CD4-positive, alpha-beta T cell (primary cell): ENCODE data around the gene PNKD. TPM values are rescaled to one million over a fixed set of nuclear protein-coding genes. Genes with fewer than 3 reads are reported as not detected.

Experiments
- ATAC-seq: fragments of 200-7000 bp; cut with Tn5 transposase; one replicate; pipeline ENCODE4 v1.10.0; 2022; ENCODE audit warnings: mild to moderate bottlenecking; ENCODE audit not compliant: poor library complexity
- CTCF ChIA-PET: fragments of 350-600 bp; sonication (Branson Sonifier 250); formaldehyde crosslinking; loops from one replicate; lab custom pipeline; 2021; ENCODE audit warnings: antibody characterized with exemption, inconsistent platforms; lab: Charles Lee
- POLR2A ChIA-PET: fragments of 350-600 bp; sonication (Branson Sonifier 250); formaldehyde crosslinking; loops from one replicate; lab custom pipeline; 2021; ENCODE audit warnings: antibody characterized with exemption, inconsistent platforms; lab: Charles Lee
- DNase-seq, 14 experiments: peaks; one replicate each; pipeline ENCODE4 v3.0.0-alpha.2; 2013 to 2020; ENCODE audit warnings: mixed read lengths in 2 of 14
- H3K27ac ChIP-seq, 2 donors: one replicate each; pipeline versions ENCODE4 v1.5.1 to v1.7.0; 2013; ENCODE audit warnings: low read length in 2 of 2, low read depth in 1 of 2, mild to moderate bottlenecking in 1 of 2
- H3K27me3 ChIP-seq, 2 experiments: 1 replicate in 1 of 2; 2 replicates in 1 of 2; pipeline versions ENCODE4 v1.6.1 to v1.7.0; 2013; ENCODE audit warnings: low read length in 2 of 2, control low read depth in 1 of 2, mild to moderate bottlenecking in 1 of 2, moderate library complexity in 1 of 2; ENCODE audit not compliant: insufficient read depth in 2 of 2, control insufficient read depth in 1 of 2
- H3K36me3 ChIP-seq: one replicate; pipeline ENCODE4 v1.6.1; 2013; ENCODE audit warnings: low read length, control low read depth; ENCODE audit not compliant: insufficient read depth
- H3K4me1 ChIP-seq: one replicate; pipeline ENCODE4 v1.6.1; 2013; ENCODE audit warnings: low read length, control low read depth; ENCODE audit not compliant: insufficient read depth
- H3K4me3 ChIP-seq: one replicate; pipeline ENCODE4 v1.5.1; 2013; ENCODE audit warnings: mild to moderate bottlenecking, low read length, moderate library complexity
- H3K9me3 ChIP-seq, 2 experiments: 1 replicate in 1 of 2; 2 replicates in 1 of 2; pipeline versions ENCODE4 v1.6.1 to v1.7.0; 2013; ENCODE audit warnings: low read length in 2 of 2, mild to moderate bottlenecking in 2 of 2, control low read depth in 1 of 2, moderate library complexity in 1 of 2; ENCODE audit not compliant: control insufficient read depth in 1 of 2, insufficient read depth in 1 of 2
- H3K27ac Mint-ChIP-seq: one replicate; pipeline ENCODE4 v1.8.0; 2020; ENCODE audit warnings: mixed read lengths
- H3K27me3 Mint-ChIP-seq: one replicate; pipeline ENCODE4 v1.8.0; 2021; ENCODE audit warnings: mixed read lengths
- H3K36me3 Mint-ChIP-seq: one replicate; pipeline ENCODE4 v1.8.0; 2021; ENCODE audit warnings: low read depth, mixed read lengths
- H3K4me1 Mint-ChIP-seq: one replicate; pipeline ENCODE4 v1.8.0; 2021; ENCODE audit warnings: low read depth, mixed read lengths
- H3K4me3 Mint-ChIP-seq: one replicate; pipeline ENCODE4 v1.8.0; 2020; ENCODE audit warnings: mild to moderate bottlenecking, mixed read lengths
- H3K9me3 Mint-ChIP-seq: one replicate; pipeline ENCODE4 v1.8.0; 2020; ENCODE audit warnings: mixed read lengths
- CTCF ChIP-seq: fragments of 200-600 bp; IDR thresholded peaks from one replicate; pipeline ENCODE4 v1.8.0; 2022; ENCODE audit warnings: antibody characterized with exemption, mild to moderate bottlenecking
- intact Hi-C, 2 experiments: fragments of 100-400 bp; cut with DNase I in 1 of 2; cut with micrococcal nuclease in 1 of 2; formaldehyde crosslinking; loops; one replicate each; pipeline versions ENCODE4 v1.15.1 to v1.9.0; 2023 to 2025; cut with DNase I, micrococcal nuclease
- total RNA-seq, 174 experiments: library from RNA in 2 of 174; stranded (reverse) in 2 of 174; gene quantifications; one replicate each; pipeline ENCODE4 v1.2.3 and lab custom pipeline; 2021 to 2026

PNKD gene
- total RNA-seq, 2 experiments from 2014 or later, result 9.2 to 10.6 TPM

- Histone ChIP-seq H3K4me3 (no peak overlapping the region), H3K36me3 (peaks cover 82% of the 10 kb centered on the region), H3K27ac (peak overlapping the region; percentile 51 to 60), H3K9me3 (no peaks in the 10 kb centered on the region), H3K27me3 (no peaks in the 10 kb centered on the region), H3K4me1 (peaks cover 70% of the 10 kb centered on the region)
- Mint-ChIP-seq H3K4me1 (peaks cover 78% of the 10 kb centered on the region), H3K9me3 (no peaks in the 10 kb centered on the region), H3K27ac (peak overlapping the region; percentile 91), H3K27me3 (no peaks in the 10 kb centered on the region), H3K4me3 (peak overlapping the region; percentile 71), H3K36me3 (peaks cover 92% of the 10 kb centered on the region)
- intact Hi-C loops, result loop anchor here in 1 of 2 experiments (1.0 to 5.0 kb wide), 2 partner anchors 11 to 42 kb away; no protein-coding TSS in a partner anchor
- POLR2A ChIA-PET, result interaction anchor here (0.6 to 7.8 kb wide), 11 partner anchors 9 to 62 kb away, joined by 3 to 64 read pairs (median 3); partner anchors contain the start of genes ARPC2 and CXCR1
- TF ChIP-seq CTCF, result no peak
- peak; percentile 82 for ATAC-seq
- DNase-seq, result peak in 10 of 14 experiments; percentile 13 to 85 (median 36)
- CTCF ChIA-PET, result interaction anchor here (0.7 to 1.8 kb wide), 6 partner anchors 9 to 482 kb away, joined by 3 to 8 read pairs (median 4); partner anchors contain the start of genes AAMP, PNKD and TMBIM1
These were observed 41.1 kb upstream of the PNKD start for GRCh38 chr2:218229239-218229638.

- Mint-ChIP-seq H3K27ac (peak overlapping the region; percentile 91), H3K4me1 (peaks cover 78% of the 10 kb centered on the region), H3K4me3 (no peak overlapping the region), H3K9me3 (no peaks in the 10 kb centered on the region), H3K27me3 (no peaks in the 10 kb centered on the region), H3K36me3 (peaks cover 92% of the 10 kb centered on the region)
- Histone ChIP-seq H3K27me3 (no peaks in the 10 kb centered on the region), H3K4me1 (peaks cover 64% of the 10 kb centered on the region), H3K36me3 (peaks cover 82% of the 10 kb centered on the region), H3K9me3 (no peaks in the 10 kb centered on the region), H3K27ac (peak overlapping the region; percentile 51 to 60), H3K4me3 (no peak overlapping the region)
- TF ChIP-seq CTCF, result no peak
- ATAC-seq (no peak), DNase-seq (peak in 2 of 14 experiments; percentile 16 to 28)
- intact Hi-C loops, result loop anchor here in 1 of 2 experiments (1.0 to 5.0 kb wide), 2 partner anchors 12 to 43 kb away; no protein-coding TSS in a partner anchor
- ChIA-PET POLR2A (interaction anchor here (0.6 to 7.8 kb wide), 10 partner anchors 8 to 63 kb away, joined by 3 to 64 read pairs (median 4); partner anchors contain the start of genes AAMP, ARPC2, CXCR1 and PNKD), CTCF (interaction anchor here (0.7 to 1.8 kb wide), 6 partner anchors 9 to 63 kb away, joined by 3 to 9 read pairs (median 6); partner anchors contain the start of genes AAMP, PNKD and TMBIM1)
These were observed 40.5 kb upstream of the PNKD start for GRCh38 chr2:218229851-218230250.

GRCh38 chr2:218230882-218231281 is 39.4 kb upstream of the PNKD start:
- peak in 5 of 14 experiments; percentile 12 to 70 (median 59) for DNase-seq

More at GRCh38 chr2:218230882-218231281, 39.4 kb upstream of the PNKD start:
- peak overlapping the region; percentile 37 for H3K4me3 Mint-ChIP-seq
- Histone ChIP-seq H3K36me3 (peaks cover 84% of the 10 kb centered on the region), H3K27ac (peak overlapping the region; percentile 51 to 60), H3K27me3 (no peaks in the 10 kb centered on the region), H3K9me3 (no peaks in the 10 kb centered on the region), H3K4me1 (peaks cover 55% of the 10 kb centered on the region), H3K4me3 (no peak overlapping the region)
- TF ChIP-seq CTCF, result peak; percentile 26
- H3K27ac Mint-ChIP-seq, result peak overlapping the region; percentile 91
- intact Hi-C loops, result no loop called here
- ChIA-PET POLR2A (interaction anchor here (1.0 to 7.8 kb wide), 4 partner anchors 8 to 55 kb away, joined by 3 to 64 read pairs (median 5); partner anchors contain the start of genes AAMP, ARPC2 and PNKD), CTCF (interaction anchor here (0.7 to 1.8 kb wide), 6 partner anchors 8 to 39 kb away, joined by 3 to 9 read pairs (median 4); partner anchors contain the start of genes AAMP and PNKD)
- H3K27me3 Mint-ChIP-seq, result no peaks in the 10 kb centered on the region
- peak; percentile 55 for ATAC-seq
- H3K9me3 Mint-ChIP-seq, result no peaks in the 10 kb centered on the region
- peaks cover 68% of the 10 kb centered on the region for H3K4me1 Mint-ChIP-seq
- H3K36me3 Mint-ChIP-seq, result peaks cover 92% of the 10 kb centered on the region
